Measurements from ENCODE around the gene CNTNAP2. TPM values are rescaled to one million over a fixed set of nuclear protein-coding genes. Genes with fewer than 3 reads are reported as not detected.

The CNTNAP2 gene
- total and polyA plus RNA-seq, 9 of the 15 experiments (the other 6 are each of a cell fraction or from before 2014, with no cell fraction given), result 0.04 to 0.62 (median 0.09) TPM; not detected in 4

GRCh38 chr7:148374396-148375259 lies 2258.0 kb downstream of the CNTNAP2 start:
- Histone ChIP-seq H3K4me1 (replicated peaks in 1 of 2; ENCODE audit: control insufficient read depth in 2 of 2, insufficient read depth in 2 of 2, low read length in 2 of 2) (no peaks in the 10 kb centered on the region), H3K4me3 (no peak overlapping the region), H3K9me1 (ENCODE audit: control insufficient read depth, insufficient read depth, low read length) (no peaks in the 10 kb centered on the region), H3K27ac (ENCODE audit: extremely low read depth, low read depth, low read length) (no peak overlapping the region), H3K9ac (ENCODE audit: insufficient read depth in 1 of 2, low read depth in 2 of 2, low read length in 2 of 2) (no peak overlapping the region), H3K4me2 (ENCODE audit: insufficient read depth, low read length) (no peak overlapping the region), H3K27me3 (ENCODE audit: control insufficient read depth in 2 of 2, insufficient read depth in 2 of 2, low read length in 2 of 2) (peaks cover 0 to 4% of the 10 kb centered on the region in 2 experiments; a peak in 1 of 5 replicates), H3K9me3 (replicated peaks; ENCODE audit: control insufficient read depth, insufficient read depth, low read depth, low read length) (no peaks in the 10 kb centered on the region), H4K20me1 (replicated peaks; ENCODE audit: control insufficient read depth, insufficient read depth, low read length) (no peaks in the 10 kb centered on the region), H3K36me3 (ENCODE audit: control insufficient read depth, insufficient read depth, low read length) (no peaks in the 10 kb centered on the region), H2AFZ (ENCODE audit: low read depth, low read length) (no peak overlapping the region), H3K79me2 (ENCODE audit: control insufficient read depth, insufficient read depth, low read length) (no peaks in the 10 kb centered on the region)
- ChIA-PET CTCF (ENCODE audit: low intra/inter-chr PET ratio) (no interaction called here), POLR2A (interaction anchor here (0.6 to 1.2 kb wide), 3 partner anchors 10 to 27 kb away, joined by 3 read pairs; no protein-coding TSS in a partner anchor)
- FAIRE-seq (peak; percentile 35), DNase-seq (ENCODE audit: extremely low read depth in 1 of 4, low spot score in 3 of 4) (no peak), ATAC-seq (no peak)
- under 1% methylated on average over 7 of the region's 7 CpGs for WGBS (ENCODE audit: insufficient coverage, low coverage, missing lambda C conversion rate)
- BruUV-seq (replicated peaks), result no TSS peak
- intact Hi-C loops (cut with micrococcal nuclease) (no loop called here), in situ Hi-C loops (cut with MboI) (no loop called here)
- TF ChIP-seq, protein P1, sequence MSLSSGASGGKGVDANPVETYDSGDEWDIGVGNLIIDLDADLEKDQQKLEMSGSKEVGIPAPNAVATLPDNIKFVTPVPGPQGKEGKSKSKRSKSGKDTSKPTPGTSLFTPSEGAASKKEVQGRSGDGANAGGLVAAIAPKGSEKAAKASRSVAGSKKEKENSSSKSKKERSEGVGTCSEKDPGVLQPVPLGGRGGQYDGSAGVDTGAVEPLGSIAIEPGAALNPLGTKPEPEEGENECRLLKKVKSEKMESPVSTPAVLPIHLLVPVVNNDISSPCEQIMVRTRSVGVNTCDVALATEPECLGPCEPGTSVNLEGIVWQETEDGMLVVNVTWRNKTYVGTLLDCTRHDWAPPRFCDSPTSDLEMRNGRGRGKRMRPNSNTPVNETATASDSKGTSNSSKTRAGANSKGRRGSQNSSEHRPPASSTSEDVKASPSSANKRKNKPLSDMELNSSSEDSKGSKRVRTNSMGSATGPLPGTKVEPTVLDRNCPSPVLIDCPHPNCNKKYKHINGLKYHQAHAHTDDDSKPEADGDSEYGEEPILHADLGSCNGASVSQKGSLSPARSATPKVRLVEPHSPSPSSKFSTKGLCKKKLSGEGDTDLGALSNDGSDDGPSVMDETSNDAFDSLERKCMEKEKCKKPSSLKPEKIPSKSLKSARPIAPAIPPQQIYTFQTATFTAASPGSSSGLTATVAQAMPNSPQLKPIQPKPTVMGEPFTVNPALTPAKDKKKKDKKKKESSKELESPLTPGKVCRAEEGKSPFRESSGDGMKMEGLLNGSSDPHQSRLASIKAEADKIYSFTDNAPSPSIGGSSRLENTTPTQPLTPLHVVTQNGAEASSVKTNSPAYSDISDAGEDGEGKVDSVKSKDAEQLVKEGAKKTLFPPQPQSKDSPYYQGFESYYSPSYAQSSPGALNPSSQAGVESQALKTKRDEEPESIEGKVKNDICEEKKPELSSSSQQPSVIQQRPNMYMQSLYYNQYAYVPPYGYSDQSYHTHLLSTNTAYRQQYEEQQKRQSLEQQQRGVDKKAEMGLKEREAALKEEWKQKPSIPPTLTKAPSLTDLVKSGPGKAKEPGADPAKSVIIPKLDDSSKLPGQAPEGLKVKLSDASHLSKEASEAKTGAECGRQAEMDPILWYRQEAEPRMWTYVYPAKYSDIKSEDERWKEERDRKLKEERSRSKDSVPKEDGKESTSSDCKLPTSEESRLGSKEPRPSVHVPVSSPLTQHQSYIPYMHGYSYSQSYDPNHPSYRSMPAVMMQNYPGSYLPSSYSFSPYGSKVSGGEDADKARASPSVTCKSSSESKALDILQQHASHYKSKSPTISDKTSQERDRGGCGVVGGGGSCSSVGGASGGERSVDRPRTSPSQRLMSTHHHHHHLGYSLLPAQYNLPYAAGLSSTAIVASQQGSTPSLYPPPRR (CRISPR knock-in tag; IDR thresholded peaks at IDR 0.05; ENCODE audit: borderline replicate concordance), result no peak
- no peak for TF ChIP-seq RBM25 (IDR thresholded peaks at IDR 0.05; ENCODE audit: low read depth, low read length, severe bottlenecking)
- no peak for TF ChIP-seq FOSL1 (tag; conservative IDR thresholded peaks at IDR 0.05)
- TF ChIP-seq NCOA4 (IDR thresholded peaks at IDR 0.05; ENCODE audit: partially characterized antibody), result no peak
- no peak for TF ChIP-seq EP400 (IDR thresholded peaks at IDR 0.05)
- TF ChIP-seq DIDO1 (tag; IDR thresholded peaks at IDR 0.05; ENCODE audit: low read depth), result no peak
- TF ChIP-seq HLTF (IDR thresholded peaks at IDR 0.05), result no peak
- no peak for TF ChIP-seq PHTF2 (CRISPR knock-in tag; IDR thresholded peaks at IDR 0.05)
- TF ChIP-seq, protein P2, sequence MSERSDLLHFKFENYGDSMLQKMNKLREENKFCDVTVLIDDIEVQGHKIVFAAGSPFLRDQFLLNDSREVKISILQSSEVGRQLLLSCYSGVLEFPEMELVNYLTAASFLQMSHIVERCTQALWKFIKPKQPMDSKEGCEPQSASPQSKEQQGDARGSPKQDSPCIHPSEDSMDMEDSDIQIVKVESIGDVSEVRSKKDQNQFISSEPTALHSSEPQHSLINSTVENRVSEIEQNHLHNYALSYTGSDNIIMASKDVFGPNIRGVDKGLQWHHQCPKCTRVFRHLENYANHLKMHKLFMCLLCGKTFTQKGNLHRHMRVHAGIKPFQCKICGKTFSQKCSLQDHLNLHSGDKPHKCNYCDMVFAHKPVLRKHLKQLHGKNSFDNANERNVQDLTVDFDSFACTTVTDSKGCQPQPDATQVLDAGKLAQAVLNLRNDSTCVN (CRISPR knock-in tag; IDR thresholded peaks at IDR 0.05), result no peak
- TF ChIP-seq TAF9B (IDR thresholded peaks at IDR 0.05; ENCODE audit: partially characterized antibody), result no peak
- no peak for TF ChIP-seq SMAD4 (CRISPR knock-in tag; conservative IDR thresholded peaks at IDR 0.05)
